NK-92 (cell line): ENCODE measurements around the gene RASA3.

Experiments used
- DNase-seq: peaks from one replicate; lab custom pipeline; 2025; ENCODE audit not compliant: unreplicated experiment; lab: John Stamatoyannopoulos, UW

The RASA3 gene

GRCh38 chr13:113973218-113974164 lies 158.9 kb downstream of the RASA3 start, which contains the start of gene C13orf46:
C13orf46 (minus strand) TSS chr13:113974076; CDS start chr13:113973997, 79 bp downstream.
- no peak for DNase-seq

GRCh38 chr13:113972451-113973217 lies 159.8 kb downstream of the RASA3 start:
- DNase-seq, result no peak

- DNase-seq, result no peak
Observed at GRCh38 chr13:113971471-113972231, 160.8 kb downstream of the RASA3 start.

GRCh38 chr13:113970810-113971470 lies 161.5 kb downstream of the RASA3 start:
- DNase-seq, result no peak

- no peak for DNase-seq
Observed at GRCh38 chr13:113969973-113970611, 162.3 kb downstream of the RASA3 start.

GRCh38 chr13:113969311-113969972 lies 163.0 kb downstream of the RASA3 start:
- DNase-seq, result no peak

- DNase-seq, result no peak
Observed at GRCh38 chr13:113968463-113969310, 163.7 kb downstream of the RASA3 start.

- no peak for DNase-seq
Observed at GRCh38 chr13:113967729-113968462, 164.5 kb downstream of the RASA3 start.

GRCh38 chr13:113967206-113967720 lies 165.2 kb downstream of the RASA3 start:
- DNase-seq, result no peak

- DNase-seq, result no peak
Observed at GRCh38 chr13:113965968-113966884, 166.2 kb downstream of the RASA3 start.

- no peak for DNase-seq
Observed at GRCh38 chr13:113965383-113965874, 167.0 kb downstream of the RASA3 start.

- no peak for DNase-seq
Observed at GRCh38 chr13:113964251-113964995, 168.0 kb downstream of the RASA3 start.

GRCh38 chr13:113963376-113963775 lies 169.0 kb downstream of the RASA3 start:
- no peak for DNase-seq

- no peak for DNase-seq
Observed at GRCh38 chr13:113962975-113963374, 169.4 kb downstream of the RASA3 start.

GRCh38 chr13:113962386-113962785 lies 170.0 kb downstream of the RASA3 start:
- no peak for DNase-seq
